NCI-H2171 treated with DMSO at 0.1 percent for 48 hours (cell line): ENCODE results near the gene C9orf153.
A peak's percentile ranks its signal among the peaks of the same experiment; 100 is the strongest.
"Not testable (repeated sequence)": the region's sequence is repeated elsewhere in the genome, so short reads cannot be mapped to it uniquely, and the experiment has no call there.

Source experiments
- DNase-seq: peaks from one replicate; lab custom pipeline; 2025; lab: John Stamatoyannopoulos, UW

Gene C9orf153

GRCh38 chr9:86263876-86264275 lies 4.4 kb upstream of the C9orf153 start:
- DNase-seq, result no peak

- DNase-seq, result no peak
Measured at GRCh38 chr9:86262492-86262891, 3.0 kb upstream of the C9orf153 start.

DNA sequence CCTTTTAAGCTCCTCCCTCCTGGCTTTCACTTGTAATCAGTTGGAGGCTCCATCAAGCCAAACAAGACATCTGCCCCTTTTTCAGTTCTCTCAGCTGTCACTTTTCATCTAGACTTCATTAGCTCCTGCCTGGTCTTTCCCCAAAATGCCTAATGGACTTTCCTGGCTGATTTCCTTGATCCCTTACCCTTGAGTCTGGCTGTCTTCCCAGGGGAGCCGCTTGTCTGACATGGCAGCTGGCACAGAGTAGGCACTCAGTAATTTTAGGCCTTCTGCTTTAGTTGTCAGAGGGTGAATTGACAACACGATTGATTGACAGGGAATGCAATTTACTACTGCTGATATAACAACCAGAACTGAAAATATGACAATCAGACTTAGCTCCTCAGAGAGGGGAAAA lies 2.1 kb downstream of the C9orf153 start:
- peak; percentile 85 for DNase-seq

DNA sequence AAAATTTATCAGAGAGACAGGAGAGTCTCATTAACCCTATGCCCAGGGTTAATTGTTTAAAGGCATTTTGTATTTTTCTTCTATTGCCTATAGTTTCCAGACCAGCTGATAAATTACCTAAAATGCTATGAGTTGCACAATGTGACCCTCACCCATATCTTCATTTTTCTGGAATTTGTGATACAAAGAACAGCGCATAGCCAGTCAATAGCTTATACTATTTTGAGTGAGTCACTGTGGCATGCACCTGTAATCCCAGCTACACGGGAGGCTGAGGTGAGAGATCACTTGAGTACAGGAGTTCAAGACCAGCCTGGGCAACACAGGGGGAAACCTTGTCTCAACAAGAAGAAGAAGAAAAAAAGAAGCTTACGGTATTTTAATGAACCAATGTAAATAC lies 2.8 kb downstream of the C9orf153 start:
- no peak for DNase-seq

- no peak for DNase-seq
Measured at GRCh38 chr9:86253577-86253976, 5.9 kb downstream of the C9orf153 start.

DNA sequence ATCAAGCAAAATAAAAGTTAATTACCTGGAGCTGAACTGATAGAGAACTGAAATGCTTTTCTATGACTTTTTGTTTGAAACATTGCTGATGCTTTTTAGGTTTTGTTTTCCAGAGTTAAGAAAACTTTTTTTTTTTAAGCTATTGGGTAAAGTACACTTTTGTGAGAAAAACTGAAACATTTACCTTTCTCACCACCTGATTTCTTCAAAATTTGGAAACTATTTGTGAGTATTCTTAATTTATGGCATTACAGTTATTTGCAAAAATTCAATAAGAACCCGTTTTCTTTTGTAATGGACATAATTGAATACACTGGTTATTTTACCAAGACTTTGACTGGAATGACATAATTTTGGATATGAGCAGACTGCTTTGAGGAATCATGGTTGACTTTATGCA lies 6.6 kb downstream of the C9orf153 start:
- DNase-seq, result no peak

DNA sequence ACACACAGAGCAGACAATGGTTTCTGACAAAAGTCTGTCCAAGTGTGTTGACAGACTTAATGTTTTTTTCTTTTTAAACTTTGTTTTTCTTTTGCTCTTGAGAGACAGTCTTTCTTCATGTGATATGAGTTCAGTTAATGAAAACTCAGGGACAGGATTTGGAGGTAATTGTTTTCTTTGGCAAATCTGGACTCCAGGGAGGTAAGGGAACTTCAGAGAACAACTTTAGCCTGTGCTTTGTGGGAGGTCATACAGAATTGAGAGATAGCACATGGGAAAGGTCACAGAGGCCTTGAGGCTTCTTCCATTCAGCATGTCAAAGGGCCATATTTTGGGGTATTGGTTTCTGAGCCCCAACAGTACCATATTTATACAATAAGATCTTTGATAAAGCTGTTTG lies 9.3 kb downstream of the C9orf153 start:
- no peak for DNase-seq

DNA sequence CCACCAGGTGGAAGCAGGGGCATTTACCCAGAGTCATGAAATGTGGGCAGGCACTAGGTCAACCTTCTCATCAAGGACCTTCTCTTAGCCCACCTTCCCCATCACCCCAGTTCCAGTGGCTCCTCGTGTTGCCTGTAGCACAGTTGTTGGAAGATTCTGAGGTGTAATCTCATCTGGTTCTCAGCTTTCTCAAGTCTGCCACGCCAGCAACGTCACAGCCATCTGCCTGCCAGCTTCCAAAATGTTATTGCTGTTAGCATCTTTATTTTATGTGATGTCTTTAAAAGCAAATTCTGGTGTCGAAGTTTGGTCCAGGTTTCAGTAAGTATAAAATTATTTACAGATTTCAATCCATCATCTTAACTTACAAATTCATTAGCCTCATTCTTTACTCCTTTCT lies 10.7 kb downstream of the C9orf153 start:
- DNase-seq, result peak; percentile 10

GRCh38 chr9:86246752-86247161 lies 12.7 kb downstream of the C9orf153 start:
- DNase-seq, result no peak

DNA sequence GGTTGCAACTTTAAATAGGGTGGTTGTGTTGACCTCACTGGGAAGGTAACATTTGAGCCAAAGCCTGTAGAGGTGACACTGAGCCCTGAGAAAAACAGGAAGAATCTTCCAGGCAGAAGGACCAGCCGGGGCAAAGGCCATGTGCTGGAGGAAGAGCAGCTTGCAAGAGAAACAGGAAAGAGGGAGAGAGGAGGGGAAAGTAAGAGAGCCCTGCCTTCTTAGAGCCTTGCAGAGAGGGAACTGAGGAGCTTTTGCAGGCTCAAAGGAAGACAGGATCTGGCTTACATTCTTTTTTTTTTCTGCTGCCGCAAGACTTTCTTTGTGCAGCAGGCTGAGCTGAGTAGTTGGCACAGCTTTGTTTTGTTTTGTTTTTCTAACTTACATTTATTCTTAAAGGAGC lies 17.4 kb downstream of the C9orf153 start:
- DNase-seq, result no peak

DNA sequence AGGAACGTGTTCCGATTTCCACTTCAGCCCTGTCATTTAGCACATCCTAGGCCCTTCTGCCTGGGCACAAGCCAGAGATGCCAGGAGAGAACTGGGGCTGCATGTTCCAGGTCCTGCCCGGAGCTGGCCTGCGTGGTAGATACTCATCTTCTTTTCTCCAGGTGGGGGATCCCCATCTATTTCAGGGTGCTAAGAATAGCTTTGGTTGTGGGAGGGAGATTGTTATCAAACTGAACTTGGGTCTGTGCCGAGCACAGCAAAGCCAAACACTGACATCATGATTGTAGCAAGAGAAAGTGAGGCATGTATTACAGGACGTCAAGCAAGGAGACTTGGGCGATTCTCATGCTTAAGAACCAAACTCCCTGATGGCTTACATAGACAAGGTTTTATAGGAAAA lies 18.2 kb downstream of the C9orf153 start:
- no peak for DNase-seq

DNA sequence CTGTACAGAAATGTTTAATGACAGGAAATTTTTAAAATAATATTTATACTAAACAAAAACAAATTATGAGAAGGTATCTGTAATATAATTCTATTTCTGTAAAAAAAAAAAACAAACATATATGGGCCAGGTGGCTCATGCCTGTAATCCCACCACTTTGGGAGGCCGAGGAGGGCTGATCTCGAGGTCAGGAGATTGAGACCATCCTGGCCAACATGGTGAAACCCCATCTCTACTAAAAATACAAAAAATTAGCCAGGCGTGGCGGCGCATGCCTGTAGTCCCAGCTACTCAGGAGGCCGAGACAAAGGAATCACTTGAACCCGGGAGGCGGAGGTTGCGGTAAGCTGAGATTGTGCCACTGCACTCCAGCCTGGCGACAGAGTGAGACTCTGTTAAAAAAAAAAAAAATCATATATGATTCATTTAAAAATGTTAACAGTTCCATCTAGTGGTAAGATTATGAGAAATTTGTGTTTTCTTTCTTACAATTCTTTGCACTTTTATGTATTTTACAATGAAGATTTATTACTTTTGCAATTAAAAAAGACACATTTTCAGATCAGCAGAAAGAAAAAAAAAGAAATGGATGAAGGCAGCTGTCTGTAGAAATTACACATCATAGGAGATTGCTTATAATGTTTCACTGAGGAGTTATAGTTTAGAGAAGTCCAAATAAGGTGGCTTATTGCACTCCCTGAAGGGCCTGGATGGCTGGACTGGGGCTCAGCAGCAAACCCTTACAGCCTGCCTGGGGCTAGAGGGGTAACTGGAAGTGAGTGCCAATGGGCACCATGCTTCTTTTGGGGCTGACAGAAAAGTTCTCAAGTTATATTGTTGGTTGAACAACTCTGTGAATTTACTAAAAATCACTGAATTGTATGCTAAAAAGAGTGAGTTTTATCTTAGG lies 20.3 kb downstream of the C9orf153 start:
- peak; percentile 38 for DNase-seq

DNA sequence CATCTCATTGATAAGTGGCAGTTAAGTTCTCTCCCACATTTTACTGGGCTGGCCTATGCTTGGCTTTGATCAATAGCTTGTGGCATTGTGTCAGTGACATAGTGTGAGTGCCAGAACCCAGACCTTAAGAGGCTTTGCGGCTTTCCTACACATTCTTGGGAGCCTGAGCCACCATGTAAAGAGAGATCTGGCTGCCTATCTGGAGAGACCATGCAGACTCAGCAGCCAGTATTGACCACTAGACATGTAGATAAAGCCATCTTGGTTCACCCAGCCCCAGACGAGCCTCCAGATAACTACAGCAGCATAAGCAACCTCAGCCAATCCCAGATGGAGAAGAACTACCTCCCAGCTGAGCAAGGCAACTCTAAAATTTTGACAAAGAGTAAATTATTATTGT lies 28.6 kb downstream of the C9orf153 start:
- DNase-seq, result no peak

DNA sequence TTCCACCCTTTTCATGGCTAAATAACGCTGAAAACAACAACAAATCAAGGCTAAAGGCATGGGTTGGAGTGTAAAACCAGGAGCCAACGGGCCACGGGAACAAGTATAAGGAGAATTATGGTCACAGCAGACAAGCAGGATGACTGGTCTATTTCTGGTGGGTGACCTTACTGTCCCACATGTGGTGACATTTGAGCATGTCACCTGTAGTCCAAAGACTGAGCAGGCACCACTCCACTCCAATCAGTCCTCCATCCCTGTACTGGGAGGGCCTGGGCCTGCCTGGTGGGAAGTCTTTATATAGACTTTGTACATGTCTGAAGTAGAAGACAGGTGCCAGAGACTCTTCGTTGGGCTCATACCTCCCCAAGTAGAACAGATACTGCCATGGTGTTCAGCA lies 36.8 kb downstream of the C9orf153 start:
- no peak for DNase-seq

- no peak for DNase-seq
Measured at GRCh38 chr9:86219606-86220005, 39.9 kb downstream of the C9orf153 start.

DNA sequence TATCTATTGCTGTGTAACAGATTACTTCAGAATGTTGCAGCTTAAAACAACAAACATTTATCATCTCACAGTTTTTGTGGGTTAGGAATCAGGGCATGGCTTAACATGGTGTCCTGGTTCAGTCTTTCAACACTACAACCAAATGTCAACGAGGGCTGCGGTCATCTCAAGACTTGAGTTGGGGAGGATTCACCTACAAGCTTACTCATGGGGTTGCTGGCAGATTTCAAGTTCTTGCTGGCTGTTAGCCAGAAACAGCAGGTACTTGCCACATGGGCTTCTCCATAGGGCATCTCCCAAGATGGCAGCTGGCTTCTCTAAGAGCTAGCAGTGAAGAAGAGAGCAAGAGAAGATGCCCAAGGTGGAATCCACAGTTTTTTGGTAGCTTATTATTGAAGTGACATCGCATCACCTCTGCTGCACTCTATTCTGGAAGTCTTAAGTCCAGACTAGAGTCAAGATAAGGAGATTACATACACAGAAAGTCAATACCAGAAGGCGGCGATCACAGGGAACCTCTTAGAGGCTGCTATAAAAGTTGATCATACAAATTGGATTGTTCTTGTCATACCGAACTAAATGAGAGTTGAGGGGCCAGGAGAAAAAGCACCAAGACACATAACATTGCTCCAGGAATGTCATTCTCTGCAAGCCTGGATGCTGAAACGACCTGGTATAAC lies 42.2 kb downstream of the C9orf153 start:
- DNase-seq, result no peak

DNA sequence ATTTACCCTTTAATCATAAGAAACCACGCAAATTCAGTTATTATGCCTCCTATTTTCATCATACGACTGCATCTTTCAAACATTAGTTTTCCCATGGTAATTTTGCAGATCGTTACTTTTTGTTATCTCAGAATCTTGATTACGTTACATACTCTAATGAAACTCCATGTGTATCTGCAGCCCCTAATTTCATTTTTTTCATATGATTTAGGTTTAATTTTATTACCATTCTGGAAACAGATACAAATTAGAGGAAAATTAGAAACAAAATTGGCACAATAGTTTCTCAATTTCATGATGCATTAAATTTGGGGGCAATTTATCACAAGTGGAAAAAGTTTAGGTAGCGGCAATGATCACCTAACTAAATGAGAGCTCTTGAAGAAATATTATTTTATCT lies 52.3 kb downstream of the C9orf153 start:
- DNase-seq, result no peak

DNA sequence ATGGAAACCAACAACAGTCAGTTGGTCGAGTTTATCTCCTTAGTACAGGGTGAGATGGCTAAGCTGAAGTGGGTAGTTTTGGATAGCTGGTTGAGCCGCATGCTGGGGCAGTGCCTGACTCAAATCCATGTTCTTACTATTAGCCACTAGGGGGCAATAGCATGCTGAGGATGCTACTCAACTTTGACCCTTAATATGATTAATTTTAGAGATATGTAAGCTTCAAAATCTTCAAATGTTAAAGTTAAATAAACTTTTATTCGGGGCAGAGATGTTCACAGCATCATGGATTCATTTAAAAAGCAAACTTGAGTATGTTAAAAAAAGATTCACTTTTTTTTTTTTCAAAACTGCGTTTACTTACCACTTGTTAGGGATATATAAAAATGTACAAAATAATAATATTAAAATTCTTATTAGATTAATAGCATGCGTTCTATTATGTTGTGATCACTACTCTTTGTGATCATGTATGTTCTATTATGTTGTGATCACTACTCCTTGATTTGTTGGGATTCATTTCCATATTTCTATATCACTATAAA lies 57.0 kb downstream of the C9orf153 start:
- peak; percentile 40 for DNase-seq

- no peak for DNase-seq
Measured at GRCh38 chr9:86201474-86202337, 57.8 kb downstream of the C9orf153 start.

DNA sequence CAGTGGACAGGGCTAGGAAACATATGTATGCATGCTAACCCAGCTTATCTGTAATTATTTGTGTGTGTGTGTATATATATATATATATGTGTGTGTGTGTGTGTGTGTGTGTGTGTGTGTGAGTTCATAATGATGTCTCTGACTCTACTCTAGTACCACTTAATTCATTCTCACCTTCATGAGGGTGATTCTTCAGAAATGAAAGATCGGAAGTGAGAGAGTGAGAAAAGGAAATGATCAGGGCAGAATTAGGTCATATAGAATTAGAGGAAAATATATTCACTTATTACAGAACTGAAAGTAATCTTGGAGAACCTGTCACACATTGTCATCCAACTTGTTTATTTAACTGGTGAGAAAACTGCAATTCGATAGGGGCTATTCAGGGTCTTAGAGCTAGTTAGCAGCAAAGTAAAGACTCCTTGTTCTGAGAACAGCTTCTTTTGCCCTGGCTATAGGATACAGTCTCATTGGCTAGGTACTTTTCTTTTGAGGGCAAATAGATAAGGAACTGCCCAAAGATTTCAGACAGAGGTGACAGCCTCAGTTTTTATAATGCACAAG lies 58.8 kb downstream of the C9orf153 start:
- DNase-seq, result no peak

DNA sequence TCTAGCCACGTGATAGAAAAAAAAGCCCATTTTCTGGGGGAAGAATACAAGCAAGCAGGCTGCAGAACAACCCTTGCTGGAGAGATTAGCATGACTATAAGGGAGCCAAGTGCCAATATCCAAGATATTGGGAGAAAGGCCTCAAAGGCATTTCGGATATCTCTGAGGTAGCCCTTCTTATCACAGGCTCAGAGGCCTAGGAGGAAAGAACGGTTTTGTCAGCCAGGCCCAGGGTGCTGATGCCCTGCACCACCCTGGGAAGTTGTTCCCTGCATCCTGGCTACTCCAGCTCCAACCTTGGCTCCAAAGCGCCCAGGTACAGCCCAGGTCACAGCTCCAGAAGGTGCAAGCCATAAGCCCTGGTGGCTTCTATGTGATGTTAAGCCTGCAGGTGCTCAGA lies 66.4 kb downstream of the C9orf153 start:
- no peak for DNase-seq

- not testable (repeated sequence) for DNase-seq
Measured at GRCh38 chr9:86190700-86191099, 68.8 kb downstream of the C9orf153 start.
